GM21381 (cell line): ENCODE results near the gene SCN9A.
A peak's percentile ranks its signal among the peaks of the same experiment; 100 is the strongest.

Experiments used
- ATAC-seq: cut with Tn5 transposase; IDR thresholded peaks from one replicate; pipeline ENCODE4 v1.9.1; 2021; ENCODE audit warnings: mild to moderate bottlenecking, moderate library complexity; ENCODE audit not compliant: unreplicated experiment

The SCN9A gene

DNA sequence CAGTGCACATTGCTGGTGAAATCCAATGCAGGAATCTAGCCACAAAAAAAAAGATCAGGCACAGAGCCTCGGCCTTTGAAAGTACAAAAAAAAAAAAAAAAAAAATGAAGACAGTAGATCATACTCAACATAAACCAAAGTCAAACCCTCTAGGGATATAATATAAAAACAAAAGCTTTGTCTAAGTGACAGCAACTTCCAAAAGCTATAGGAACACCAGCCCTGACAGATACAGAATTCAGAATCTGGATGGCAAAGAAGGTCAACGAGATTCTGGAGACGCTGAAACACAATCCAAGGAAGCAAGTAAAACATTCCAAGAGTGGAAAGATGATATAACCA is 194.0 kb downstream of the SCN9A start:
- no peak for ATAC-seq

DNA sequence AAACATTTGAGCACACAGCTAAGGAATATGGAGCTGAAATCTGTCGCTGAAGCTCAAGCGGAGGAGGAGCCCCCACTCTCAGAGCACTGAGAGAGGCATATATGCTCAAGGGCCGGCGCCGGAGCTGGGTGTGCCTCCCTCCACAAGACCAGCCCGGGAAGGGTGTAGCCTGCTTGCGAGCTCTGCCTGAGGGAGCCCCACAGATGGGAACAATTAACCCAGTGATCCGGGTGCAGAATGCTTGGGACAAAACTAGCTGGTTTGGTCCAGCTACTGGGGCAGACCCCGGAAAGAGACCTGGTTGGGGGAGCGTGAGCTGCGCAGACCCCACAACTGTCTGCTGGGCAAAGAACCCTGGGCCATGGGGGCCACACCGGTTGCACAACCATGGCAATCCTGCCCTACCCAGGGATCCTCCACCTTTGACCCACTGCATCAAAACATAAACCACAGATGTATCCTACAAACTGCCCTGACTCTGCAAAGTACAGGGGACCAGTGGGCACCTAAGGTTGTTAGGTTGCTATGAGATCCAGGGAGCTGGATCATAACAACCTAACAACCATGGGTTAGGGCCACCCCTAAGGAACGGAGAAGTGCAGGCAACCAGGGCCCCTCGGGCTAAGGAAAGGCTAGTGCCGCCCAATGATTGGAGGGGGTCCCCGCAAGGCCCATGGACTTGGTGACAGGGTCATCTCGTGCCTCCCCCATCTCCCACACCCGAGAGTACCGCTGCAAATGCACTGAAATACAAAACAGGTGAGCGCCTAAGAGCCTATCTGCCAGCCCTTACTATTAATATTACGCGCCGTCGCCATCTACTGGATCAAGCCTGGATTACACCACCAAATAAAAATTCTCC is 194.6 kb downstream of the SCN9A start:
- peak; percentile 93 for ATAC-seq

DNA sequence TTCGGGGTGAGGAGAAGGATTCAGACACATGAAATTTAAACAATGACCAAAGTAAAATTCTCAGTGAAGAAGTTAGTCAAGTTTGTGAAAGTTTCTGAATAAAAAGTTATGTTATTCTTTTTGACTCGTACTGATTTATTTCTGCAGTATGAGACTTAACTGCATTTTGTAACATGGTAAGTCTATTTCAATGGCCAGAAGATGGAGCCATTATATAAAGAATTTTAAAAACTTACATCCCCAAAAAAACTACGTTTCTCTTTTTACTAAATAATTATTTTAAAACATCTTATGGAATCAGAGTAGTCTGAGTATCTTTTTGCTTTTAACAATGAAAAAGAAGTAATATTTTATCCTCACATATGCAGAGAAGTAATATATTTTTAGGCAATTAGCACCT is 196.5 kb downstream of the SCN9A start:
- ATAC-seq, result no peak

DNA sequence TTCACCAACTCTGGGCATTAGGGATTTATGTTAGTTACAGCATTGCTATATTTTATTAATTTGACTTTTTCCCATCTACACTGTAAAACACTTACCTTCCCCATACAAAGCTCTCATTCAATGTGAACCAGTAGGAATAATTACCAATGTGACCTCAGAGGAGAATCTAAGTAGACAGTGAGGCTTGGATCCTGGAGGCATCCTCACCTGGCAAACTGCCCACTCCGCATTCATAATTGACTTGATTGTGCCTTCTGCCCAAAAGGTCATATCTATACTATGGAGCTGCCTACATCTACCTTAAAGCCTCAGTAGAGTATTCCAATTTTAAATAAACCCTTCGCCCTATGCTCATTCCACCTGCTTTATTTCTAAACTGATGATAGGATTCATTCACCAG is 202.5 kb downstream of the SCN9A start:
- no peak for ATAC-seq

DNA sequence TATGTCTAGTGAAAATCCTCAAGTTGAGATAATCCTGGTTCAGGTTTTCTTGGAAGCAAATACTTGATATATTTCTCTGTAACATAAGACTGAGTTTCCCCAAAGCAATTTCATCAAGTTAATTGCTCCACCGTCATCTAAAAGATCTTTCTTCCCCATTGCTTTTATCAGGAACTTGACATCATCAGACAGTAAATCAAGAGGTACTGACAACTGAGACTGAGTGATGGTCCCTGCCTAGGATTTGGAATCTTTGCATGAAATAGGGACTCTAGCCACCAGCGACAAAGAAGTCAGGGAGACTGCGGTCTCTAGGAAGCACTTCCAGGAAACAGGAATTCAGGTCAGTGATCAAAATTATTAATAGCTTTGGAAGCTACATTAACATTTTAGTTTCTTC is 204.5 kb downstream of the SCN9A start:
- no peak for ATAC-seq

DNA sequence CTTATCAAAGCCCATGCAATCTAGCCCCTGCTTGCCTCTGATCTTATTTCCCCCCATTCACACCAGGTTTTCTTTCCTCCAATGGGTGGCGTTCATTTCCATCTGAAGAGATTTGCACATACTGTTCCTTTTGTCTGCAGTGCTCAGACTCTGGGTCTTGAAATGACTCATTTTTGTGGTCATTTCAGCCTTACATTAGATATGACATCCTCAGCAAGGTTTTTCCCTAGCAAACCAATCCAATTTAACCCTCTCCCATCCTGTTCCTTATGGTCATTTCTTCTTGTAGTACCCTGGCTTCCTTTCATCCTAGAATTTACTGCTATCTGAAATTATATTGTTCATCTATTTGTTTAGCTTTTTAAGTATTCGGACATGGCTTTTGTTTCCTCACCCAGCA is 205.4 kb downstream of the SCN9A start:
- ATAC-seq, result no peak

- ATAC-seq, result no peak
Measured at GRCh38 chr2:166167449-166167848, 208.3 kb downstream of the SCN9A start.

GRCh38 chr2:166163775-166164174 is 212.0 kb downstream of the SCN9A start:
- ATAC-seq, result no peak

DNA sequence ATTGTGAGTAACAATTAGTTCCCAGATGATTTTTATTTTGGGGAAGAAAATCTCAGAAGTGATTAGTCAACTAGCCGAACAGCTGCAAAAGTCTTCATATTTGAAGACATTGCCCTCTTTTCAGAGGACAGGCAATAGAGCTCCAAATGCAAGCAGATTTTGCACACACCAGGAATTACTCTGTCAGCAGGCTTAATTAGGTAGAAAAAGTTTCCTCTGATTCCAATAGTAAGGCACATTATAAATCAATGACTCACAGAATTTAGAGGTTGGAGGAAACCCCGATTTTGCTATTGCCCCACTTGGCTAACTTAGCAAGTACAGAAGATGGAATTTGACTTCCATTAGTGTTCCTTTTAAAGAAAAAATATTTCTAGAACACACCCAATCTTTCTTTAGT is 217.2 kb downstream of the SCN9A start:
- ATAC-seq, result no peak

DNA sequence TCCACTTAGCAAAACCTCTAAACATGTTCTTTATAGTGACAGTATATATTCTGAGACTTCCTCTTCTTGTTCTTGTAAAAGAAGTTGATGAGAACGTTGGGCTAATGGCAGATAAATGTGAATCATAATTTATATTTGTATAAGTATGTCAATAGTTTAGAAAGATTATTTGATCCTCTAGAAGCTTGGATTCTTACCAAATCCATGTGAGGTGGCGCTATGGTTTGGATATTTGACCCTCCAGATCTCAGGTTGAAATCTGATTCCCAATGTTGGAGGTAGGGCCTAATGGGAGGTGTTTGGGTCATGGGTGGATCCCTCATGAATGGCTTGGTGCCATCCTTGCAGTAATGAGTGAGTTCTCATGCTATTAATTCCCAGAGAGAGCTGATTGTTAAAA is 218.2 kb downstream of the SCN9A start:
- no peak for ATAC-seq

- no peak for ATAC-seq
Measured at GRCh38 chr2:166156985-166157490, 218.7 kb downstream of the SCN9A start.

DNA sequence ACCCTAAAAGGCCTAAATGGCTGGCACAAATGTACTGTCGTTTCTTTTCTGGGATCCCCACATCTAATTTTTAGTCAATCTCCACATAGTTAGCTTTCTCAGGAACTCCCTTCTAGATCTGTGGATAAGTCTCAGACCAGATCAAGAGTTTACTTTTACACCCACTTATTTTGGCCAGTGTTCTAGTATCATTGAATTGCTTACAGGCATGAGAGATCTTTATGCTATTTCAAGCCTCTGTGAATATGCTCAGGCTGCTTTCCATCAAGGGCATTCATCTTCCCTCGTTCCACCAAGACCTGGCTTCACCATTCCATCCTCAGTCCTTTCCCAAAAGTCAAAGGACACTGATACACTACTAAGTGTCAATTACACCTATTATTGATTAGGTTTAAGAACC is 220.2 kb downstream of the SCN9A start:
- ATAC-seq, result no peak

DNA sequence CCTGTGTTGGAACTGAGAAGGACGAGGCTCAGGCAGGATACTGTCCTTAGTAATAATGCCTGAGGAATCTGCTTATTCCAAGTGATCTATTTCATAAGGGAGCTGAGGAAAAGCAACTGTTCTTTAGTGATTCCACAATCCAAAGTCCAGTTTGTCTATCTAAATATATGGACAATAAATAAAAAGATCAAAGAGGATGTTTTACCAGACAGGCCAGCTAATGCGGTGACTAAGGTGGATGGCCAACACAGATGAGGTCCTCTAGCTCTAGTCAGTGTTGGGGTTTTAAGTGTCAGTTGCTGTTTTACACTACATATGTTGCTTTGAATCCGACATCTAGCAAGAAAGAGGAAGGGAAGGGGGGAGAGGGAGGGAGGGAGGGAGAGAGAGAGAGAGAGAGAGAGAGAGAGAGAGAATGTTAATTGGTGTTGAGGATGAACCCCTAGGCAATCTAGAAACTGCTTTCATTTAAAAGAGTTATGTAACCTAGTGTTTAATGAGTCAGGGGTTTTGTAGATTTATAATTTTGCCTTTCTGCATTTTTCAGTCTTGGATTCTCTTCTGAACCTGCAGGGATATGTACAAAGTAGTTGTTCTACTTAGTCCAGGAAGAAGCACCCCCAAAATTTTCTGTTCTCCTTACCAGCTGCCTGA is 220.9 kb downstream of the SCN9A start:
- ATAC-seq, result no peak

- ATAC-seq, result no peak
Measured at GRCh38 chr2:166152064-166152463, 223.7 kb downstream of the SCN9A start.

DNA sequence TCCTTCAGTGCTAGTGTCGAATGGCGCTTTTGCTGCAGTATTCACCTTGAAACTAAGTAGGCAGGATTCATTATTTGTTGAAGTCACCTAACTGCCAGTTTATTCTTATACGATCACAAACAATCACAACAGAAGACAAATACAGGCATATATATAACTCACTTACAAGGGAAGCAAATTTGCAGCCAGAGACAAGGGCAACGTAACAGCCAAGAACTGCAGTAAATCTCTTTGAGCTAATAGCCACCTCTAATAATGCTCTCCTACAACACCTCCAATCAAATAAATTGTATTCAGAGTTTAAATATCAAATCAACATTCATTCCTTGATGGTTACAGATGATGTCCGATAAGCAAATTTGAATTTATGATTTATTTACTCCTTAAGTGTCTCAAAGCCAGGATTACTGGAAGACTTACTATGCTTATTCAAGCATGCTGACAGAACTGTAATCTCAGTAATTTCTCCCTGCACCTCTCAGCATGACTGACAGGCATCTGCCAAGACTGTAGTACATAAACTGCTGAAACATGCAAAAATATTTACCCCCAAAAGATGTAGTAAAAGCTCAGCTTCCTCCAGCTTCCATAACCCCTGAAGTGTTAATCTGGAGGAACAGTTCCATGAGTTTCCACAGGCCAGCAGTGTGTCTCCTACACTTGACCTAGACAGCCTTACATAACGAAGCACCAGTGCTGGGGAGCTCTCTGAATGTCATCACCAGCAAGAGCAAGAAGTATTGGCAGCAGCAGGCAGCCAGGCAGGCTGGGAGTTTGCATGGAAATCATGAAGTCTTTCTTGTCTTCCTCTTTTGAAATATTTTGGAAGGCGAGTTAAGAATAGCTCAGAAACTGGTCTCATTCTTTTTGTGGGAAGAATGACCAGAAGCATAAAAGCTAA is 227.0 kb downstream of the SCN9A start:
- no peak for ATAC-seq

- ATAC-seq, result no peak
Measured at GRCh38 chr2:166147883-166148282, 227.9 kb downstream of the SCN9A start.
